Measurements from ENCODE around the gene C14orf132.

Gene C14orf132

GRCh38 chr14:96118391-96118790, 79.2 kb downstream of the C14orf132 start:
- no peak for DNase-seq (ENCODE audit: low read depth in 2 of 2)

GRCh38 chr14:96119947-96120346, 80.8 kb downstream of the C14orf132 start:
- no peak for DNase-seq (ENCODE audit: low read depth in 2 of 2)

- no peak for DNase-seq (ENCODE audit: low read depth in 2 of 2)
These were observed 81.2 kb downstream of the C14orf132 start for GRCh38 chr14:96120392-96120791.

- DNase-seq (ENCODE audit: low read depth in 2 of 2): no peak
These were observed 81.8 kb downstream of the C14orf132 start for GRCh38 chr14:96120941-96121340.

- no peak for DNase-seq (ENCODE audit: low read depth in 2 of 2)
These were observed 82.7 kb downstream of the C14orf132 start for GRCh38 chr14:96121660-96122395.

GRCh38 chr14:96122496-96122895, 83.3 kb downstream of the C14orf132 start:
- no peak for DNase-seq (ENCODE audit: low read depth in 2 of 2)

- no peak for DNase-seq (ENCODE audit: low read depth in 2 of 2)
These were observed 86.4 kb downstream of the C14orf132 start for GRCh38 chr14:96125536-96125935.

GRCh38 chr14:96126339-96126782, 87.2 kb downstream of the C14orf132 start:
- no peak for DNase-seq (ENCODE audit: low read depth in 2 of 2)

GRCh38 chr14:96126783-96127271, 87.7 kb downstream of the C14orf132 start:
- no peak for DNase-seq (ENCODE audit: low read depth in 2 of 2)

- DNase-seq (ENCODE audit: low read depth in 2 of 2): no peak
These were observed 90.1 kb downstream of the C14orf132 start for GRCh38 chr14:96129128-96129736.

GRCh38 chr14:96130391-96130790, 91.2 kb downstream of the C14orf132 start:
- no peak for DNase-seq (ENCODE audit: low read depth in 2 of 2)

- DNase-seq (ENCODE audit: low read depth in 2 of 2): no peak
These were observed 91.7 kb downstream of the C14orf132 start for GRCh38 chr14:96130854-96131253.

GRCh38 chr14:96131836-96132235, 92.7 kb downstream of the C14orf132 start:
- DNase-seq (ENCODE audit: low read depth in 2 of 2): no peak

- no peak for DNase-seq (ENCODE audit: low read depth in 2 of 2)
These were observed 95.3 kb downstream of the C14orf132 start for GRCh38 chr14:96134508-96134907.

- DNase-seq (ENCODE audit: low read depth in 2 of 2): no peak
These were observed 96.1 kb downstream of the C14orf132 start for GRCh38 chr14:96135285-96135684.

GRCh38 chr14:96136371-96137005, 97.3 kb downstream of the C14orf132 start:
- DNase-seq (ENCODE audit: low read depth in 2 of 2): no peak

- DNase-seq (ENCODE audit: low read depth in 2 of 2): no peak
These were observed 99.1 kb downstream of the C14orf132 start for GRCh38 chr14:96138241-96138640.

- no peak for DNase-seq (ENCODE audit: low read depth in 2 of 2)
These were observed 100.0 kb downstream of the C14orf132 start for GRCh38 chr14:96139169-96139568.

GRCh38 chr14:96139879-96140278, 100.7 kb downstream of the C14orf132 start:
- DNase-seq (ENCODE audit: low read depth in 2 of 2): no peak

GRCh38 chr14:96140952-96141351, 101.8 kb downstream of the C14orf132 start:
- DNase-seq (ENCODE audit: low read depth in 2 of 2): no peak
